ENCODE data around the gene SNAPIN. TPM values are rescaled to one million over a fixed set of nuclear protein-coding genes. Genes with fewer than 3 reads are reported as not detected.

The SNAPIN gene
- total and polyA plus RNA-seq, 9 of the 15 experiments (the other 6 are each of a cell fraction or from before 2014, with no cell fraction given): 11.2 to 43.9 (median 32.3) TPM

DNA sequence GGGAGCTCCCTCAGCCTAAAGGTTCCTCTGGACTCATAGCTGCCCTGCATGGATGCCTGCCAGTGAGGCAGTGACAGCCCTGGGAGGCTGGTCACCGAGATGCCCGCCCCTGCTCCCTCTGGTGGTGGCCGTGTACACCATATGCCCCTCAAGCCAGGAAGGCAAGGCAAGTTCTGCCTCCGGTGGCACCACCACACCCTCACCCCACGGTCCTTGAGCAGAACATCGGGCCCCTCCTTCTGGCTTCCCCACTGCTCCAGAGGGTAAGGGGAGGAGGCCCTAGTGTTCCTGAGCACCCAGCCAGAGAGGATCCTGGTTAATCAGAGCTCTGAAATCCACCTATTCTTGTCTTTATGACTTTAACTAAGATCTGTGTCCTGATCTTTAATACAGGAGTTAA, 40.8 kb upstream of the SNAPIN start (continued):
- peak in 1 of 2 experiments; percentile 63; a peak in 3 of 4 replicates for TF ChIP-seq RAD21 (CRISPR knock-in tag; conservative IDR thresholded peaks at IDR 0.05 in 1 of 2, IDR thresholded peaks at IDR 0.05 in 1 of 2)
- TF ChIP-seq, protein P1, sequence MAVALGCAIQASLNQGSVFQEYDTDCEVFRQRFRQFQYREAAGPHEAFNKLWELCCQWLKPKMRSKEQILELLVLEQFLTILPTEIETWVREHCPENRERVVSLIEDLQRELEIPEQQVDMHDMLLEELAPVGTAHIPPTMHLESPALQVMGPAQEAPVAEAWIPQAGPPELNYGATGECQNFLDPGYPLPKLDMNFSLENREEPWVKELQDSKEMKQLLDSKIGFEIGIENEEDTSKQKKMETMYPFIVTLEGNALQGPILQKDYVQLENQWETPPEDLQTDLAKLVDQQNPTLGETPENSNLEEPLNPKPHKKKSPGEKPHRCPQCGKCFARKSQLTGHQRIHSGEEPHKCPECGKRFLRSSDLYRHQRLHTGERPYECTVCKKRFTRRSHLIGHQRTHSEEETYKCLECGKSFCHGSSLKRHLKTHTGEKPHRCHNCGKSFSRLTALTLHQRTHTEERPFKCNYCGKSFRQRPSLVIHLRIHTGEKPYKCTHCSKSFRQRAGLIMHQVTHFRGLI (CRISPR knock-in tag; IDR thresholded peaks at IDR 0.05): no peak
- no peak for TF ChIP-seq PCBP1 (IDR thresholded peaks at IDR 0.05; ENCODE audit: low read depth, low read length, poor library complexity, severe bottlenecking)
- TF ChIP-seq NFXL1 (CRISPR knock-in tag; IDR thresholded peaks at IDR 0.05): no peak
- TF ChIP-seq, protein P2, sequence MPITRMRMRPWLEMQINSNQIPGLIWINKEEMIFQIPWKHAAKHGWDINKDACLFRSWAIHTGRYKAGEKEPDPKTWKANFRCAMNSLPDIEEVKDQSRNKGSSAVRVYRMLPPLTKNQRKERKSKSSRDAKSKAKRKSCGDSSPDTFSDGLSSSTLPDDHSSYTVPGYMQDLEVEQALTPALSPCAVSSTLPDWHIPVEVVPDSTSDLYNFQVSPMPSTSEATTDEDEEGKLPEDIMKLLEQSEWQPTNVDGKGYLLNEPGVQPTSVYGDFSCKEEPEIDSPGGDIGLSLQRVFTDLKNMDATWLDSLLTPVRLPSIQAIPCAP (CRISPR knock-in tag; IDR thresholded peaks at IDR 0.05; ENCODE audit: borderline replicate concordance): no peak
- no peak for TF ChIP-seq SNRNP70 (optimal IDR thresholded peaks at IDR 0.05; ENCODE audit: low read depth, low read length)
- TF ChIP-seq, protein P3, sequence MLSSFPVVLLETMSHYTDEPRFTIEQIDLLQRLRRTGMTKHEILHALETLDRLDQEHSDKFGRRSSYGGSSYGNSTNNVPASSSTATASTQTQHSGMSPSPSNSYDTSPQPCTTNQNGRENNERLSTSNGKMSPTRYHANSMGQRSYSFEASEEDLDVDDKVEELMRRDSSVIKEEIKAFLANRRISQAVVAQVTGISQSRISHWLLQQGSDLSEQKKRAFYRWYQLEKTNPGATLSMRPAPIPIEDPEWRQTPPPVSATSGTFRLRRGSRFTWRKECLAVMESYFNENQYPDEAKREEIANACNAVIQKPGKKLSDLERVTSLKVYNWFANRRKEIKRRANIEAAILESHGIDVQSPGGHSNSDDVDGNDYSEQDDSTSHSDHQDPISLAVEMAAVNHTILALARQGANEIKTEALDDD (IDR thresholded peaks at IDR 0.05): no peak
- TF ChIP-seq MYNN (IDR thresholded peaks at IDR 0.05): 0 out of 2 replicates have a peak, but pooled peaks have one; percentile 46
- no peak for TF ChIP-seq MYNN (CRISPR knock-in tag; IDR thresholded peaks at IDR 0.05)
- TF ChIP-seq, protein P4, sequence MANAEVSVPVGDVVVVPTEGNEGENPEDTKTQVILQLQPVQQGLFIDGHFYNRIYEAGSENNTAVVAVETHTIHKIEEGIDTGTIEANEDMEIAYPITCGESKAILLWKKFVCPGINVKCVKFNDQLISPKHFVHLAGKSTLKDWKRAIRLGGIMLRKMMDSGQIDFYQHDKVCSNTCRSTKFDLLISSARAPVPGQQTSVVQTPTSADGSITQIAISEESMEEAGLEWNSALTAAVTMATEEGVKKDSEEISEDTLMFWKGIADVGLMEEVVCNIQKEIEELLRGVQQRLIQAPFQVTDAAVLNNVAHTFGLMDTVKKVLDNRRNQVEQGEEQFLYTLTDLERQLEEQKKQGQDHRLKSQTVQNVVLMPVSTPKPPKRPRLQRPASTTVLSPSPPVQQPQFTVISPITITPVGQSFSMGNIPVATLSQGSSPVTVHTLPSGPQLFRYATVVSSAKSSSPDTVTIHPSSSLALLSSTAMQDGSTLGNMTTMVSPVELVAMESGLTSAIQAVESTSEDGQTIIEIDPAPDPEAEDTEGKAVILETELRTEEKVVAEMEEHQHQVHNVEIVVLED (CRISPR knock-in tag; IDR thresholded peaks at IDR 0.05): no peak
- TF ChIP-seq, protein P5, sequence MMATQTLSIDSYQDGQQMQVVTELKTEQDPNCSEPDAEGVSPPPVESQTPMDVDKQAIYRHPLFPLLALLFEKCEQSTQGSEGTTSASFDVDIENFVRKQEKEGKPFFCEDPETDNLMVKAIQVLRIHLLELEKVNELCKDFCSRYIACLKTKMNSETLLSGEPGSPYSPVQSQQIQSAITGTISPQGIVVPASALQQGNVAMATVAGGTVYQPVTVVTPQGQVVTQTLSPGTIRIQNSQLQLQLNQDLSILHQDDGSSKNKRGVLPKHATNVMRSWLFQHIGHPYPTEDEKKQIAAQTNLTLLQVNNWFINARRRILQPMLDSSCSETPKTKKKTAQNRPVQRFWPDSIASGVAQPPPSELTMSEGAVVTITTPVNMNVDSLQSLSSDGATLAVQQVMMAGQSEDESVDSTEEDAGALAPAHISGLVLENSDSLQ (IDR thresholded peaks at IDR 0.05): 0 out of 2 replicates have a peak, but pooled peaks have one; percentile 9
- TF ChIP-seq, protein P6, sequence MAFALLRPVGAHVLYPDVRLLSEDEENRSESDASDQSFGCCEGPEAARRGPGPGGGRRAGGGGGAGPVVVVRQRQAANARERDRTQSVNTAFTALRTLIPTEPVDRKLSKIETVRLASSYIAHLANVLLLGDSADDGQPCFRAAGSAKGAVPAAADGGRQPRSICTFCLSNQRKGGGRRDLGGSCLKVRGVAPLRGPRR (CRISPR knock-in tag; IDR thresholded peaks at IDR 0.05): no peak
- TF ChIP-seq CHCHD3 (CRISPR knock-in tag; IDR thresholded peaks at IDR 0.05): no peak
- TF ChIP-seq ZNF165 (CRISPR knock-in tag; IDR thresholded peaks at IDR 0.05; ENCODE audit: borderline replicate concordance): no peak
- TF ChIP-seq JUND (IDR thresholded peaks at IDR 0.05; ENCODE audit: borderline replicate concordance, low read depth, low read length): 0 out of 2 replicates have a peak, but pooled peaks have one; percentile 15
- TF ChIP-seq JUND (tag; IDR thresholded peaks at IDR 0.05; ENCODE audit: borderline replicate concordance, low read depth, low read length): no peak
- no peak for TF ChIP-seq NR2F6 (CRISPR knock-in tag; IDR thresholded peaks at IDR 0.05)
- TF ChIP-seq HIVEP1 (CRISPR knock-in tag; IDR thresholded peaks at IDR 0.05): no peak
- TF ChIP-seq ZNF780A (CRISPR knock-in tag; IDR thresholded peaks at IDR 0.05): no peak
- no peak for TF ChIP-seq PCBP2 (IDR thresholded peaks at IDR 0.05; ENCODE audit: low read depth, low read length, poor library complexity, severe bottlenecking)
- no peak for TF ChIP-seq POLR2A (conservative IDR thresholded peaks at IDR 0.05)

Measured in K562 (cell line).